CD4-positive, alpha-beta T cell (primary cell): ENCODE measurements around the gene UBE2E1. TPM values are rescaled to one million over a fixed set of nuclear protein-coding genes. Genes with fewer than 3 reads are reported as not detected.

Source experiments
- ATAC-seq: fragments of 200-7000 bp; cut with Tn5 transposase; one replicate; pipeline ENCODE4 v1.10.0; 2022; ENCODE audit warnings: mild to moderate bottlenecking; ENCODE audit not compliant: poor library complexity
- CTCF ChIA-PET: fragments of 350-600 bp; sonication (Branson Sonifier 250); formaldehyde crosslinking; loops from one replicate; lab custom pipeline; 2021; ENCODE audit warnings: antibody characterized with exemption, inconsistent platforms; lab: Charles Lee
- POLR2A ChIA-PET: fragments of 350-600 bp; sonication (Branson Sonifier 250); formaldehyde crosslinking; loops from one replicate; lab custom pipeline; 2021; ENCODE audit warnings: antibody characterized with exemption, inconsistent platforms; lab: Charles Lee
- DNase-seq, 14 experiments: peaks; one replicate each; pipeline ENCODE4 v3.0.0-alpha.2; 2013 to 2020; ENCODE audit warnings: mixed read lengths in 2 of 14
- H3K27ac ChIP-seq, 2 donors: one replicate each; pipeline versions ENCODE4 v1.5.1 to v1.7.0; 2013; ENCODE audit warnings: low read length in 2 of 2, low read depth in 1 of 2, mild to moderate bottlenecking in 1 of 2
- H3K27me3 ChIP-seq, 2 experiments: 1 replicate in 1 of 2; 2 replicates in 1 of 2; pipeline versions ENCODE4 v1.6.1 to v1.7.0; 2013; ENCODE audit warnings: low read length in 2 of 2, control low read depth in 1 of 2, mild to moderate bottlenecking in 1 of 2, moderate library complexity in 1 of 2; ENCODE audit not compliant: insufficient read depth in 2 of 2, control insufficient read depth in 1 of 2
- H3K36me3 ChIP-seq: one replicate; pipeline ENCODE4 v1.6.1; 2013; ENCODE audit warnings: low read length, control low read depth; ENCODE audit not compliant: insufficient read depth
- H3K4me1 ChIP-seq: one replicate; pipeline ENCODE4 v1.6.1; 2013; ENCODE audit warnings: low read length, control low read depth; ENCODE audit not compliant: insufficient read depth
- H3K4me3 ChIP-seq: one replicate; pipeline ENCODE4 v1.5.1; 2013; ENCODE audit warnings: mild to moderate bottlenecking, low read length, moderate library complexity
- H3K9me3 ChIP-seq, 2 experiments: 1 replicate in 1 of 2; 2 replicates in 1 of 2; pipeline versions ENCODE4 v1.6.1 to v1.7.0; 2013; ENCODE audit warnings: low read length in 2 of 2, mild to moderate bottlenecking in 2 of 2, control low read depth in 1 of 2, moderate library complexity in 1 of 2; ENCODE audit not compliant: control insufficient read depth in 1 of 2, insufficient read depth in 1 of 2
- H3K27ac Mint-ChIP-seq: one replicate; pipeline ENCODE4 v1.8.0; 2020; ENCODE audit warnings: mixed read lengths
- H3K27me3 Mint-ChIP-seq: one replicate; pipeline ENCODE4 v1.8.0; 2021; ENCODE audit warnings: mixed read lengths
- H3K36me3 Mint-ChIP-seq: one replicate; pipeline ENCODE4 v1.8.0; 2021; ENCODE audit warnings: low read depth, mixed read lengths
- H3K4me1 Mint-ChIP-seq: one replicate; pipeline ENCODE4 v1.8.0; 2021; ENCODE audit warnings: low read depth, mixed read lengths
- H3K4me3 Mint-ChIP-seq: one replicate; pipeline ENCODE4 v1.8.0; 2020; ENCODE audit warnings: mild to moderate bottlenecking, mixed read lengths
- H3K9me3 Mint-ChIP-seq: one replicate; pipeline ENCODE4 v1.8.0; 2020; ENCODE audit warnings: mixed read lengths
- intact Hi-C, 2 experiments: fragments of 100-400 bp; cut with DNase I in 1 of 2; cut with micrococcal nuclease in 1 of 2; formaldehyde crosslinking; loops; one replicate each; pipeline versions ENCODE4 v1.15.1 to v1.9.0; 2023 to 2025; cut with DNase I, micrococcal nuclease
- total RNA-seq, 174 experiments: library from RNA in 2 of 174; stranded (reverse) in 2 of 174; gene quantifications; one replicate each; pipeline ENCODE4 v1.2.3 and lab custom pipeline; 2021 to 2026
- TF ChIP-seq, protein P1 (sequence below): fragments of 200-600 bp; IDR thresholded peaks from one replicate; pipeline ENCODE4 v1.8.0; 2022; ENCODE audit warnings: antibody characterized with exemption, mild to moderate bottlenecking

Gene UBE2E1
- total RNA-seq, 2 experiments from 2014 or later, result 49.8 to 52.2 TPM

- no peak overlapping the region for H3K27ac Mint-ChIP-seq
These were observed 122.8 kb downstream of the UBE2E1 start for GRCh38 chr3:23928524-23928923.

DNA sequence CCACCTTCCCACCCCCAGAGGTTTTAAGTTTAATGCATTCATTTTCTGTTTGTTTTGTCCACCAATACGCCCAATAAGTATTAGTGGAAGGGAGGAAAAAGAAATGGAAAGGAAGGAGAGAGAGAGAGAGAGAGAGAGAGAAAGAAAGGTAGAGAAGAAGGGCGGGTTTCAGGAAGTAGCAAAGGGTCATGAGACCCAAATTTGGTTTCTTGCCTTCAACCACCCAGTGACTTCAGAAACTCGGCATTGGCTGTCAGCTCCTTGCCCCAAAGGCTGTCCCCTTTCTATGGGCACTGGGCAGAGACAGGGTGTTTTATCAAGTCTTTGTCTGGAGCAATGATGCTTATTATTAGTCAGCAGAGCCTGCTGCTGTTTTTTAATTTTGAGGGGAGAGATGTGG is 125.8 kb downstream of the UBE2E1 start:
- DNase-seq (no peak), ATAC-seq (no peak)
- Mint-ChIP-seq H3K4me3 (no peak overlapping the region), H3K9me3 (no peaks in the 10 kb centered on the region), H3K36me3 (no peaks in the 10 kb centered on the region), H3K27me3 (no peaks in the 10 kb centered on the region), H3K4me1 (no peaks in the 10 kb centered on the region), H3K27ac (no peak overlapping the region)
- ChIA-PET POLR2A (no interaction called here), CTCF (no interaction called here)
- intact Hi-C loops, result no loop called here
- Histone ChIP-seq H3K4me1 (no peaks in the 10 kb centered on the region), H3K27me3 (no peaks in the 10 kb centered on the region), H3K9me3 (no peaks in the 10 kb centered on the region), H3K4me3 (no peak overlapping the region), H3K27ac (no peak overlapping the region), H3K36me3 (no peaks in the 10 kb centered on the region)
- TF ChIP-seq, protein P1, sequence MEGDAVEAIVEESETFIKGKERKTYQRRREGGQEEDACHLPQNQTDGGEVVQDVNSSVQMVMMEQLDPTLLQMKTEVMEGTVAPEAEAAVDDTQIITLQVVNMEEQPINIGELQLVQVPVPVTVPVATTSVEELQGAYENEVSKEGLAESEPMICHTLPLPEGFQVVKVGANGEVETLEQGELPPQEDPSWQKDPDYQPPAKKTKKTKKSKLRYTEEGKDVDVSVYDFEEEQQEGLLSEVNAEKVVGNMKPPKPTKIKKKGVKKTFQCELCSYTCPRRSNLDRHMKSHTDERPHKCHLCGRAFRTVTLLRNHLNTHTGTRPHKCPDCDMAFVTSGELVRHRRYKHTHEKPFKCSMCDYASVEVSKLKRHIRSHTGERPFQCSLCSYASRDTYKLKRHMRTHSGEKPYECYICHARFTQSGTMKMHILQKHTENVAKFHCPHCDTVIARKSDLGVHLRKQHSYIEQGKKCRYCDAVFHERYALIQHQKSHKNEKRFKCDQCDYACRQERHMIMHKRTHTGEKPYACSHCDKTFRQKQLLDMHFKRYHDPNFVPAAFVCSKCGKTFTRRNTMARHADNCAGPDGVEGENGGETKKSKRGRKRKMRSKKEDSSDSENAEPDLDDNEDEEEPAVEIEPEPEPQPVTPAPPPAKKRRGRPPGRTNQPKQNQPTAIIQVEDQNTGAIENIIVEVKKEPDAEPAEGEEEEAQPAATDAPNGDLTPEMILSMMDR, result no peak

More at GRCh38 chr3:23928524-23928923, 122.8 kb downstream of the UBE2E1 start:
- no peaks in the 10 kb centered on the region for H3K27me3 ChIP-seq
- no peaks in the 10 kb centered on the region for H3K27me3 Mint-ChIP-seq
- TF ChIP-seq, protein P1, result no peak
- H3K4me1 ChIP-seq, result no peaks in the 10 kb centered on the region
- H3K9me3 Mint-ChIP-seq, result no peaks in the 10 kb centered on the region
- H3K36me3 ChIP-seq, result no peaks in the 10 kb centered on the region
- H3K4me3 ChIP-seq, result no peak overlapping the region
- DNase-seq, result no peak
- no peak overlapping the region for H3K4me3 Mint-ChIP-seq
- no peaks in the 10 kb centered on the region for H3K4me1 Mint-ChIP-seq
- ChIA-PET CTCF (no interaction called here), POLR2A (interaction anchor here (2.6 kb wide), 1 partner anchor 12 kb away, joined by 16 read pairs; the partner anchor contains the start of genes NKIRAS1 and RPL15)
- H3K27ac ChIP-seq, result no peak overlapping the region
- H3K36me3 Mint-ChIP-seq, result no peaks in the 10 kb centered on the region
- no peaks in the 10 kb centered on the region for H3K9me3 ChIP-seq
- intact Hi-C loops, result no loop called here
- ATAC-seq, result no peak

DNA sequence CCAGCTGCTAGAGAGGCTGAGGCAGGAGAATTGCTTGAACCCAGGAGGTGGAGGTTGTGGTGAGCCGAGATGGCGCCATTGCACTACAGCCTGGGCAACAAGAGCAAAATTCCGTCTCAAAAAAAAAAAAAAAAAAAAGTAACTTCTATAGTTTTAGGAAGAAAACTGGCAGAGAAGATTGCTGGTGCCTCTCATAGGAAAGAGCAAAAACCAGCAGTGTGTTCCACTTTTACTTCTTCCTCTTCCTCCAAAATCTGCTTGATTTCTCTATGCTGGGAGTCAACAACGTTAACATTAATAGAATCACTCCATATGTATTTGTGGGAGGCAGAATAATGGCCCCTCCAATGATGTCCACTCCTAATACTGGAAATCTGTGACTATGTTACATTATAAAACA is 126.8 kb downstream of the UBE2E1 start:
- no peaks in the 10 kb centered on the region for H3K36me3 ChIP-seq
- H3K4me3 Mint-ChIP-seq, result no peak overlapping the region
- intact Hi-C loops, result no loop called here
- H3K27me3 ChIP-seq, result no peaks in the 10 kb centered on the region
- no peaks in the 10 kb centered on the region for H3K9me3 ChIP-seq
- DNase-seq, result no peak
- CTCF ChIA-PET, result interaction anchor here (0.7 kb wide), 1 partner anchor 8 kb away, joined by 3 read pairs; no protein-coding TSS in a partner anchor
- H3K27me3 Mint-ChIP-seq, result no peaks in the 10 kb centered on the region
- no peaks in the 10 kb centered on the region for H3K36me3 Mint-ChIP-seq
- POLR2A ChIA-PET, result no interaction called here
- TF ChIP-seq, protein P1, result no peak
- no peaks in the 10 kb centered on the region for H3K4me1 Mint-ChIP-seq
- H3K27ac ChIP-seq, result no peak overlapping the region
- ATAC-seq, result no peak
- no peaks in the 10 kb centered on the region for H3K4me1 ChIP-seq
- H3K9me3 Mint-ChIP-seq, result no peaks in the 10 kb centered on the region
- no peak overlapping the region for H3K27ac Mint-ChIP-seq
- no peak overlapping the region for H3K4me3 ChIP-seq
